Gastroesophageal sphincter (tissue), 4 donors: ENCODE data around the gene ZAR1L. TPM values are rescaled to one million over a fixed set of nuclear protein-coding genes. Genes with fewer than 3 reads are reported as not detected.

Experiments used
- ATAC-seq: fragments of 150-250 bp; one replicate; pipeline ENCODE4 v1.9.1; 2016; ENCODE audit warnings: mild to moderate bottlenecking, moderate library complexity
- H3K27ac ChIP-seq, 4 donors: fragments of 200-600 bp; sonication (generic) in 3 of 4; 1 replicate in 3 of 4; 2 replicates in 1 of 4; pipeline ENCODE4 v1.5.1; 2016 to 2019
- H3K27me3 ChIP-seq: fragments of 200-600 bp; sonication (generic); one replicate; pipeline ENCODE4 v1.5.1; 2019
- H3K36me3 ChIP-seq, 2 donors: fragments of 200-600 bp; sonication (generic); one replicate each; pipeline ENCODE4 v1.5.1; 2019; ENCODE audit warnings: control low read depth in 1 of 2
- H3K4me1 ChIP-seq, 3 donors: fragments of 200-600 bp; sonication (generic); 1 replicate in 2 of 3; 2 replicates in 1 of 3; pipeline ENCODE4 v1.5.1; 2016 to 2019; ENCODE audit warnings: control low read depth in 2 of 3
- H3K4me3 ChIP-seq, 2 donors: fragments of 200-600 bp; sonication (generic); one replicate each; pipeline ENCODE4 v1.5.1; 2019; ENCODE audit warnings: mild to moderate bottlenecking in 1 of 2, moderate library complexity in 1 of 2
- H3K9me3 ChIP-seq, 3 donors: fragments of 200-600 bp; sonication (generic); one replicate each; pipeline ENCODE4 v1.5.1; 2017 to 2019; ENCODE audit warnings: control low read depth in 2 of 3
- EP300 ChIP-seq: sonication (generic); formaldehyde crosslinking; IDR thresholded peaks from one replicate; pipeline ENCODE4 v1.6.1; 2017; ENCODE audit warnings: antibody characterized with exemption, mild to moderate bottlenecking
- POLR2A ChIP-seq, 2 donors: fragments of 450-650 bp; IDR thresholded peaks; one replicate each; pipeline ENCODE4 v1.6.1; 2017; ENCODE audit warnings: antibody characterized with exemption in 2 of 2, mild to moderate bottlenecking in 2 of 2, moderate library complexity in 1 of 2
- POLR2AphosphoS5 ChIP-seq: sonication (generic); formaldehyde crosslinking; IDR thresholded peaks from one replicate; pipeline ENCODE4 v1.6.1; 2017; ENCODE audit warnings: antibody characterized with exemption
- WGBS, 2 donors: methylation state at CpG; one replicate each; pipeline ENCODE4 v1.1.5; 2018; ENCODE audit warnings: low coverage in 1 of 2; 5-methylcytosine and 5-hydroxymethylcytosine counted together
- total RNA-seq, 4 donors: library from RNA; depleted of rRNA; stranded (reverse); fragments of >200 nt; gene quantifications; one replicate each; pipeline ENCODE4 v1.1.0, GENCODE V29; 2016
- TF ChIP-seq, protein P1 (sequence below), 4 experiments: fragments of 200-600 bp in 2 of 4; fragments of 450-650 bp in 2 of 4; sonication (generic) in 1 of 4; IDR thresholded peaks; one replicate each; pipeline ENCODE4 v1.5.1; 2017 to 2019; ENCODE audit warnings: antibody characterized with exemption in 4 of 4, mild to moderate bottlenecking in 2 of 4, moderate library complexity in 2 of 4

The ZAR1L gene
- total RNA-seq, 4 donors from 2014 or later: not detected

DNA sequence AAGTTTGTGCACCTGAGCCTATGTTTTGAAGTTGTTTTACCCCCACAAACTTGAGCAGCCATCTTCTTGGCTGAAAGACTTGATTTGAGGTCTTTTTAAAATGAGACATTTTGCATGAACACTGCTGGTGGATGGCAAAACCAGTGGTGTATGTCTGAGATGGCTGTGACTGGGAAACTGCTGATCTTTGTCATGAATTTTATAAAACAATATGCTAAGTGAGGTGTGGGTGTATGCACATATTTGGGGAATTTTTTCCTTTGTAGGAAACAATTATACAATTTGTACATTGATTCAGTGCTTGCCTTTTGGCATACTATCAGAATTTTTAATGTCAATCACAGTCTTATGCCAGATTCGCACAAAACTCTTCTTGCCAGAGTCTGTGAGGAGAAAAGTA lies 52.5 kb downstream of the ZAR1L start:
- ATAC-seq: no peak
- TF ChIP-seq EP300: no peak
- TF ChIP-seq, protein P1, sequence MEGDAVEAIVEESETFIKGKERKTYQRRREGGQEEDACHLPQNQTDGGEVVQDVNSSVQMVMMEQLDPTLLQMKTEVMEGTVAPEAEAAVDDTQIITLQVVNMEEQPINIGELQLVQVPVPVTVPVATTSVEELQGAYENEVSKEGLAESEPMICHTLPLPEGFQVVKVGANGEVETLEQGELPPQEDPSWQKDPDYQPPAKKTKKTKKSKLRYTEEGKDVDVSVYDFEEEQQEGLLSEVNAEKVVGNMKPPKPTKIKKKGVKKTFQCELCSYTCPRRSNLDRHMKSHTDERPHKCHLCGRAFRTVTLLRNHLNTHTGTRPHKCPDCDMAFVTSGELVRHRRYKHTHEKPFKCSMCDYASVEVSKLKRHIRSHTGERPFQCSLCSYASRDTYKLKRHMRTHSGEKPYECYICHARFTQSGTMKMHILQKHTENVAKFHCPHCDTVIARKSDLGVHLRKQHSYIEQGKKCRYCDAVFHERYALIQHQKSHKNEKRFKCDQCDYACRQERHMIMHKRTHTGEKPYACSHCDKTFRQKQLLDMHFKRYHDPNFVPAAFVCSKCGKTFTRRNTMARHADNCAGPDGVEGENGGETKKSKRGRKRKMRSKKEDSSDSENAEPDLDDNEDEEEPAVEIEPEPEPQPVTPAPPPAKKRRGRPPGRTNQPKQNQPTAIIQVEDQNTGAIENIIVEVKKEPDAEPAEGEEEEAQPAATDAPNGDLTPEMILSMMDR (IDR thresholded peaks at IDR 0.05): no peak
- no peak for TF ChIP-seq POLR2AphosphoS5
- no peak for TF ChIP-seq POLR2A (IDR thresholded peaks at IDR 0.05)
- H3K27ac ChIP-seq: peak overlapping the region in 3 of 4 donors; percentile 71 to 76 (median 75)
- peaks cover 4 to 50% of the 10 kb centered on the region in 2 donors for H3K36me3 ChIP-seq
- no peaks in the 10 kb centered on the region for H3K27me3 ChIP-seq
- peaks cover 15 to 73% (median 21%) of the 10 kb centered on the region in 3 donors for H3K4me1 ChIP-seq
- H3K4me3 ChIP-seq: no peak overlapping the region
- WGBS, 2 donors: 71 to 81% methylated on average over 1 of the region's 1 CpG
- H3K9me3 ChIP-seq: no peaks in the 10 kb centered on the region

DNA sequence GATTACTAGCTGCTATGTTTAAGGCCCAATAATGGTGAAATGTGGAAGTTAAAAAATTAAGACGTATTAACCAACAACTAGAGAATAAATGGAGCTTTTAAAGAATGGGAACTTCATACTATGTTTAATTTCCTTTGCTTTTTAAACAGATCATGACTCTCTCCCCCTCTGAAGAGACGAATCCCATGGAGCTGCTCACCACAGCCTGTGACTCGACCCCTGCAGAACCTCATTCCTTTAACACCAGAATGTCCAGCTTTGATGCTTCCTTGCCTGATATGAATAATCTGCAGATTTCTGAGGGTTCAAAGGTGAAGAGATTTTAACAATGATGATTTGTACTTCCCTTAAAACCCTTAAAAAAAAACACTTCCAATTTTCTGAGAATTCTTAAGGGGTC lies 53.0 kb downstream of the ZAR1L start:
- Histone ChIP-seq H3K27me3 (no peaks in the 10 kb centered on the region), H3K36me3 (peaks cover 4 to 46% of the 10 kb centered on the region in 2 donors), H3K4me1 (peaks cover 15 to 77% (median 21%) of the 10 kb centered on the region in 3 donors), H3K4me3 (no peak overlapping the region), H3K9me3 (no peaks in the 10 kb centered on the region), H3K27ac (peak overlapping the region; percentile 71 to 76 (median 74))
- TF ChIP-seq POLR2A (IDR thresholded peaks at IDR 0.05): no peak
- TF ChIP-seq, protein P1 (IDR thresholded peaks at IDR 0.05): no peak
- no peak for TF ChIP-seq POLR2AphosphoS5
- no peak for TF ChIP-seq EP300
- no peak for ATAC-seq
- WGBS, 2 donors: 28 to 30% methylated on average over 3 of the region's 3 CpGs

DNA sequence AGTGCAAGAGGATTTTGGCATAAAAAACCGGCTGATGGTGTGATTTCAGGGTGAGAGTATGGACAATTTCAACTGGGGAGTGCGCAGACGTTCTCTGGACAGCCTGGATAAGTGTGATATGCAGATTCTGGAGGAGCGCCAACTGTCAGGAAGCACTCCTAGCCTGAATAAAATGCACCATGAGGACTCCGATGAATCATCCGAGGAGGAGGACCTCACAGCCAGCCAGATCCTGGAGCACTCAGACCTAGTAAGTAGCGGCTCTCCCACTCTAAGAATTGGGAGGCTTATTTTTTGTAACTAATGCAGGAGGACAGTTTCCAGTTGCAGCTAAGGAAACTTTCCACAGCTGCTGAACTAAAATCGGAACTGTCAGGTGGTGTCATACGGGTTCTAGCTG lies 53.6 kb downstream of the ZAR1L start:
- ATAC-seq: peak; percentile 92
- Histone ChIP-seq H3K27me3 (no peaks in the 10 kb centered on the region), H3K4me3 (no peak overlapping the region), H3K27ac (peak overlapping the region; percentile 71 to 76 (median 74)), H3K36me3 (peaks cover 4 to 40% of the 10 kb centered on the region in 2 donors), H3K9me3 (no peaks in the 10 kb centered on the region), H3K4me1 (peaks cover 20 to 82% (median 21%) of the 10 kb centered on the region in 3 donors)
- peak; percentile 66 for TF ChIP-seq POLR2AphosphoS5
- no peak for TF ChIP-seq POLR2A (IDR thresholded peaks at IDR 0.05)
- WGBS, 2 donors: 2 to 13% methylated on average over 6 to 9 of the region's 9 CpGs

DNA sequence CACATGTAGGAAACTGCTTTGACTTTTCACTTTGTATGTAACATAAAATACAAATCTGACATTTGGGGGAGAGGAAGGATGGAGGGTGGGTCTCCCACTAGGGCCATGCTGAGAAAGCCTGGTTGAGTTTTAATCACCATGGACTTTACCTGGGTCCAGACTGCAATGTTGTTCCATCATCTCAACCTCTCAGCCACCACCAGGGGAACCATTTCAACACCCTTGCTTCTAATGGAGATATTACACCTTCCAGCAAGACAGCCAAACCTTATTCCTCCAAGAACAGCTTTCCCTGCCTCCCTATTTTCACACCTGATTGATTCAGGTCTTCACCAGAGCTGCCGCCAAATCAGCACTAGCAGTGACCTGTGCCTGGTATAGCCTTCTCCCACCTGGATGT lies 56.0 kb downstream of the ZAR1L start:
- ATAC-seq: no peak
- H3K36me3 ChIP-seq: peaks cover 4 to 19% of the 10 kb centered on the region in 2 donors
- no peaks in the 10 kb centered on the region for H3K27me3 ChIP-seq
- H3K4me3 ChIP-seq: no peak overlapping the region
- TF ChIP-seq, protein P1 (IDR thresholded peaks at IDR 0.05): peak in 2 of 4 experiments; percentile 20 to 23
- TF ChIP-seq POLR2A (IDR thresholded peaks at IDR 0.05): no peak
- peak overlapping the region; percentile 39 to 75 (median 69) for H3K27ac ChIP-seq
- WGBS, 2 donors: 100% methylated on average over 1 of the region's 1 CpG
- no peaks in the 10 kb centered on the region for H3K9me3 ChIP-seq
- H3K4me1 ChIP-seq: peaks cover 16 to 72% (median 21%) of the 10 kb centered on the region in 3 donors

DNA sequence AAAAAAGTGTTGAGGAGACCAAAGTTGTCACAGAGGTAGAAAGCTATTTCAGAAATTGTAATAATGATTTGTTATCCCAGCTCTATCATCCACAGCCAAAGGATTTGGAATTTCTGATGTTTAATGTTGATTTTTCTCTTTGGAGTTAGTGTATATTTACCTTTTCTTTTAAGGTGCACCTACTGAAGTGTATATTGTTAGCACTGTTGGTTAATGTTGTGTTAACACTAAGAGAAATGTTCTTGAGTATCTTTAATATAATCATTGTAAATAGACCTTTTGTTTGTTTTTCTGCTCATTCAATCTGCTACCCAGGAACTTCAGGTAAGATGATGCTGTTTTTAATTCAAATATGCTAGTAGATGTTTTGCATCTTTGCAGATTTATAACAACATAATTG lies 57.5 kb downstream of the ZAR1L start:
- Histone ChIP-seq H3K9me3 (no peaks in the 10 kb centered on the region), H3K4me3 (no peak overlapping the region), H3K27me3 (no peaks in the 10 kb centered on the region), H3K4me1 (peaks cover 17 to 72% (median 19%) of the 10 kb centered on the region in 3 donors), H3K27ac (peak overlapping the region in 2 of 4 donors; percentile 5 to 85), H3K36me3 (peaks cover 4 to 6% of the 10 kb centered on the region in 2 donors)
- no peak for TF ChIP-seq EP300
- TF ChIP-seq, protein P1 (IDR thresholded peaks at IDR 0.05): no peak
- no peak for TF ChIP-seq POLR2AphosphoS5
- TF ChIP-seq POLR2A (IDR thresholded peaks at IDR 0.05): no peak
- ATAC-seq: no peak
